Hippocampal formation (tissue), 2 donors: ENCODE results near the gene MAVS.

Source experiments
- DNase-seq, 2 donors: peaks; one replicate each; lab custom pipeline; 2025; lab: John Stamatoyannopoulos, UW

MAVS gene

DNA sequence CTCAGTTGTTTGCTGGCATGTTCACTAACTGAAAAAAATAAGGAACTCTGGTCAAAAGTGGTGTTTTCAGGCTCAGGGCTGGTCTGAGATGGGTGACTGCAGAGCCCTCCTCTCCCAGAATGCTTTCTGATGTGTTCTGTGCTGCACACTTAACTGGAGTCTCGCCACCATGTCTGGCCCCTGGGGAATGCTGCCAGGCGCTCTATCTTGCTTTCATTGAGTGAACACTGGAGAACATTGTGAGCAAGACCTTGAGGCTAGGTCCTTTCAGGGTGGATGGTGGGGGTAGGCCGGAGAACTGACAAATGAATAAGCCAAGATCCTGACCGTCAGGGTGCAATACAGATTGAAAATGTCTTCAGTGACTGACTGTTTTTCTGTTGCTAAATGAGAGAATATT lies 62.0 kb downstream of the MAVS start:
- peak in 1 of 2 donors; percentile 29 for DNase-seq

- DNase-seq = no peak
Observed at GRCh38 chr20:3909952-3910366, 63.3 kb downstream of the MAVS start.

DNA sequence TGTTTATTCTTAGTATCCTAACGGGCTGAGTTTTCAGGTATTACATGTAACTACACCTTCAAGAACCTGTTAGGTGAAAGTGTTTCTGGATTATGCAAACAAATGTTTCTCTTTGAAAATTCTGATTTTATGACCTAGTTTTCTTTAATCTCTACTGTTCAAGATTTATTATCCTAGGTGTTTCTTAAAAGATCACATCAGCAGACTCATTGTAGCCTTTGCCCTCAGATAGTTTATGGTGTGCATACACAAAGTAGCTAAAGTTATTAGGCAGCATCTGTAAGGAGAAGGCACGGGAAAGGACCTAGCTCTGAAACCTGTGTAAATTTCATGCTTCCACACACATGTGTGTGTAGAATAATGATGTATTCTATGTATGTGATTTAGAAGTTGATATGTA lies 64.2 kb downstream of the MAVS start:
- no peak for DNase-seq

GRCh38 chr20:3911956-3912355 lies 65.3 kb downstream of the MAVS start:
- DNase-seq = no peak

DNA sequence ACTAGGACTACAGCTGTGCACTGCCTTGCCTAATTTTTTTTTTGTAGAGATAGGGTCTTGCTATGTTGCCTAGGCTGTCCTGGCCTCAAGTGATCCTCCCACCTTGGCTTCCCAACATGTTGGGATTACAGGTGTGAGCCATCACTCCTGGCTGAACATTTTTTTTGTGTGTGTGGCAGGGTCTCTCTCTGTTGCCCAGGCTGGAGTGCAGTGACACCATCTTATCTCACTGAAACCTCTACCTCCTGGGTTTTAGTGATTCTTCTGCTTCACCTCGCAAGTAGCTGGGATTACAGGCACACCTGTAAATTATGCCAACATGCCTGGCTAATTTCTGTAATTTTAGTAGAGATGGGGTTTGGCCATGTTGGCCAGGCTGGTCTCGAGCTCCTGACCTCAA lies 67.8 kb downstream of the MAVS start:
- DNase-seq = no peak

- no peak for DNase-seq
Observed at GRCh38 chr20:3915691-3916090, 69.1 kb downstream of the MAVS start.

GRCh38 chr20:3916364-3916763 lies 69.7 kb downstream of the MAVS start:
- no peak for DNase-seq

GRCh38 chr20:3919352-3919751 lies 72.7 kb downstream of the MAVS start:
- DNase-seq = no peak

DNA sequence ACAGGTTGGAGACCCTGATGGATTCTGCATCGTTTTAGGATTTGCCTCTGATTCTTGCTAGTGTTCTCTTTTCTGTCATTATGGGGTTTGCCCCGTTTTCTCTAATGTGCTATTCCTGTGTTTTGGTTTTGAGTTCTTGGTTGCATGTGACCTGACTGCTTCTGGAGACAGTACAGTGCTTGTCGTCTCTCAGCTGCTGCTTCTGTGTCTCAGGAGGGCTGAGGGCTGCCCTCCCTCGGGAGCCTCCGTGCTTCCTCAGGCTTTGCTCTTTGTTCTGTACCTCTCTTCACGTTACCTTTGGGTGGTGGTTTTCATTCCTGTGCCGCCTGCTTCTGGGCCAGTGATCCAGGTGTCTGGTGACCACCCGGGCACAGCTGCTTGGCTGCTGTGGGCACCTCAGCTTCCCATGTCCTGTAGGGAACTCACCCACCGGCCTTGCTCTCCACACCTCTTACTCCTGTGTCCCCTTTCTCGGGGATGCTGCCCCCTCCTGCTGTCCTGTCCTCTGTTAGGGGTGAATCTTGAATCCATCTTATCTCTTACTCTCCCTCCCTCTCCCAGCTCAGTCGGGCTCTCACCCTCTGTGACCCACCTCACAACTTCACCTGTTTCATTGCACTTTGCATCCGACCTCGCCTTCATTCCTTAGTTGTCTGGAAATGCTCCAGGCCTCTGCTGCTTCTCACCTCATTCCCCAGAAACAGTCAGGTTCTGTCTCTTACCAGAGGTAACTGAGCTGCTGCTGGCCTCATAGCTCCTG lies 75.8 kb downstream of the MAVS start:
- DNase-seq = no peak

- DNase-seq = no peak
Observed at GRCh38 chr20:3922983-3923339, 76.3 kb downstream of the MAVS start.

- no peak for DNase-seq
Observed at GRCh38 chr20:3923818-3924217, 77.2 kb downstream of the MAVS start.

DNA sequence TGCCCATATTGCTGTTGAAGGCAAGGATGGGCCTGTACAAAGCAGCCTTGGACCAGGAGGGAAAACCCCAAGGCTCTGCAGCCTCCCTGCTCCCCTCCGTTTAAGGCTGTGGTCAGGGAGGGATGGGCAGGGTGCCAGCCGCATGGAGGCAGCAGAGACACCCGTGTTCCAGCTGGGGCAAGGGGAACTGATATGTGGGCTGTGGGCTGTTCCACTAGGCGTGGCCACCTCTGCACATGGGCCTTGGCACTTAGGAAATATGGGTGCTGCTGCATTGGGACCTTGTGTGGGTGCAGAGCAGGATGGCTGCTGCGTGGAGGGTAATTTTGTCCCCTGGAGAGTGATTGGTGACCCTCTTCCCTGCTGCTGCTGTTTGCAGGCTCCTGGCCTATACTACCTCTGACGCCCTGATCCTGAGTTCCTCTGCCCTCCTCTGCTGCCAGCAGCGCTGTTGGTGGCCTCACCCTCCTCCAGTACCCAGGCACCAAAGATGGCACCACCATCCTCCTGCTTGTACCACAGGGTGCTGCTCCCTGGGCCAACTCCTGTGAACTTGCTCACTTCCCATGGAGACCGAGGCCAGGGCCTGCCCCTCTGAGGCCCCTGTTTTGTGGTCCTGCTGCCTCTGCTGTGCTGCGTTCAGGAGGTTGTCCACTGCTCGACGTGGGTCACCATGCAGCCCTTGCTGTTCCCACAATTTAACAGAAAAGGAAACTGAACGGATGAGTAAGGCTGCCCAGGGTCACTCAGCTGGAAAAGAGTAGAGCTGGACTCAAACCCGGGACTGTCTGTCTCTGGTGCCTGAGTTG lies 77.9 kb downstream of the MAVS start:
- no peak for DNase-seq

DNA sequence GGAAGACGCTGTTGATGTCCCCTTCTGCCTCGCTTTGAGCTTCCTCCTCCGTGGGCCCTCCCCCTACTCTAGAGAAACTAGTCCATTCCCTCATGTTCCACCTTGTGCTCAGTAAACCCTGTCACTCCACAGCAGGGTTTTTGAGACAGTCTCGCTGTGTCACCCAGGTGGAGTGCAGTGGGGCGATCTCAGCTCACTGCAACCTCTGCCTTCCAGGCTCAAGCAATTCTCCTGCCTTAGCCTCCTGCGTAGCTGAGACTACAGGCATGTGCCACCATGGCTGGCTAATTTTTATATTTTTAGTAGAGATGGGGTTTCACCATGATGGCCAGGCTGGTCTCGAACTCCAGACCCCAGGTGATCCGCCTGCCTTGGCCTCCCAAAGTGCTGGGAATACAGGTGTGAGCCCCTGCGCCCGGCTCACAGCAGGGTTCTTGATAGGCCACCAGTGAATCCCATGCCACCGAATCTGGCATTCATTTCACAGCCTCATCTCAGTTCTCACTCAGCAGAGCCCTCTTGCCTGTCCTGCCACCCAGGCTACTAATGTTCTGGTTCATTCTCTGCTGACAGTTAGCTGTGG lies 78.6 kb downstream of the MAVS start:
- DNase-seq = no peak
